ENCODE measurements around the gene ACADVL.

DNA sequence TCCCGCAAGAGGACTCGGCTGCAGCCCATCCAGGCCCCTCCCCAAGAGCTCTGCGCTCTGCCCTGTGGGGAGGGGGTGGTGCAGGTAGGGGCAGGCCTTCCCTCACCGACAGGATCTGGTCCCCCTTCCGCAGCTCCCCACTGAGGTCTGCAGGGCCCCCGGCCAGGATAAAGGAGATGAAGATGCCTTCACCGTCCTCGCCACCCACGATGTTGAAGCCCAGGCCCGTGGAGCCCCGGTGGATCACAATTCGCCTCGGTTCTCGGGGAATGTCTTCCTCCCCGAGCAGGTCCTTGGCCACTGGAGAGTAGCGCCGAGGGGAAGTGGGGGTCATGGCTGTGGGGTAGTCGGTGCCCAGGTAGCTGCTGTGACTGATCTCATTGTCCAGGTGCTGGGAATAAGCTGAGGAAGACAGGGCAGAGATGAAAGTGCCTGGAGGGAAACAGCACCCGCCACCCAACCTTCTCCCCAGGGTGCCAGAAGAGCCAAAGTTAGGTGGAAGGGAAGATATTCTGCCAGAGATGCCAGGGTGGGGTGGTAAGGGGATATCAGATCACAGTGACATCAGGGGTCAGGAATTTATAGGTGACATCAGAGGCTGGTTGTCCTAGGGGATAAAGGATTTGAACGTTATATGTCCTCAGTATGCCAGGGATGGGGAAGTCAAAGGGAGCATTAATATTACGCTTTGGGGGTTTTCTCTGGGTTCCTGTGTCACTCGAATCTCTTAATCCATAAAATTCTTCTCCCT, 22.9 kb upstream of the ACADVL start:
- TF ChIP-seq, protein P1, sequence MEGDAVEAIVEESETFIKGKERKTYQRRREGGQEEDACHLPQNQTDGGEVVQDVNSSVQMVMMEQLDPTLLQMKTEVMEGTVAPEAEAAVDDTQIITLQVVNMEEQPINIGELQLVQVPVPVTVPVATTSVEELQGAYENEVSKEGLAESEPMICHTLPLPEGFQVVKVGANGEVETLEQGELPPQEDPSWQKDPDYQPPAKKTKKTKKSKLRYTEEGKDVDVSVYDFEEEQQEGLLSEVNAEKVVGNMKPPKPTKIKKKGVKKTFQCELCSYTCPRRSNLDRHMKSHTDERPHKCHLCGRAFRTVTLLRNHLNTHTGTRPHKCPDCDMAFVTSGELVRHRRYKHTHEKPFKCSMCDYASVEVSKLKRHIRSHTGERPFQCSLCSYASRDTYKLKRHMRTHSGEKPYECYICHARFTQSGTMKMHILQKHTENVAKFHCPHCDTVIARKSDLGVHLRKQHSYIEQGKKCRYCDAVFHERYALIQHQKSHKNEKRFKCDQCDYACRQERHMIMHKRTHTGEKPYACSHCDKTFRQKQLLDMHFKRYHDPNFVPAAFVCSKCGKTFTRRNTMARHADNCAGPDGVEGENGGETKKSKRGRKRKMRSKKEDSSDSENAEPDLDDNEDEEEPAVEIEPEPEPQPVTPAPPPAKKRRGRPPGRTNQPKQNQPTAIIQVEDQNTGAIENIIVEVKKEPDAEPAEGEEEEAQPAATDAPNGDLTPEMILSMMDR (IDR thresholded peaks at IDR 0.05 in 8 of 11, conservative IDR thresholded peaks at IDR 0.05 in 3 of 11) = no peak
- TF ChIP-seq POLR2A (IDR thresholded peaks at IDR 0.05) (no peak), POLR2AphosphoS5 (IDR thresholded peaks at IDR 0.05) (no peak)
